Measurements from ENCODE around the gene ENOX2.

Gene ENOX2

DNA sequence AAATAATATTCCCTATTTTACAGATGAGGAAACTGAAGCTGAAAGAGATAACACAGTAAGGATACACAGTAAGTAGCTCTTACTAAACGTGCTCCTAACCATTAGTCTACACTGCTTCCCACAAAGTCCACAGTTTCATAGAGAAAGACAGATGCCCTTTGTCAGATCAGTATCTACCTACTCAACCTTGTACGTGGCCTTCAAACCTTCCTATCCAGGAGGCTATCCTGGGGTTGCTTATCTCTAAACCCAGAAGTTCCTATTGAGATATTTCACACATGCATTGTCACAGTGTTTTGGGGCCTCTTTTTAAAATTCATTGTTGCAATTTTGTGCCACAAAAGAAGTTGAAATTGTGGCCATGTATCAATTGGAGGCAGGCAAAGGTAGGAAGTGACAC is 208.0 kb downstream of the ENOX2 start:
- DNase-seq: no peak

DNA sequence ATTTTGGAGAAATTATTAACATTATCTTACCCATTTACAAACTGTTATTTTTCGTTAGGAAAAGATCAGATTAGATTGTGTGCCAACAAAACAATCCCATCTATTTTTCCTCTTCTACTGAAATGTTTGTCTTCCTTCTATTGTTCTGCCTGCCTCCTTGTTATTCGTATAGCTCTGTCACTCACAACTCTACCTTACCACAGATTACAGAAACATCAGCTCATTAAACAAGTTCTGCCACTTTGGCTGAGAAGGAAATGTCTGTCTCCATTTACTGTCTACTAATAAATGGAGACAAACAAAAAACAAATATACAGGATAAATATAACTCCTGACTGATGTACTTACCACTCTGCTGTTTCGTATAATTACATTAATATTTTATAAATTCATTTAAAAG is 211.4 kb downstream of the ENOX2 start:
- DNase-seq: no peak

- no peak for DNase-seq
Observed at GRCh38 chrX:130688360-130688759, 214.6 kb downstream of the ENOX2 start.

DNA sequence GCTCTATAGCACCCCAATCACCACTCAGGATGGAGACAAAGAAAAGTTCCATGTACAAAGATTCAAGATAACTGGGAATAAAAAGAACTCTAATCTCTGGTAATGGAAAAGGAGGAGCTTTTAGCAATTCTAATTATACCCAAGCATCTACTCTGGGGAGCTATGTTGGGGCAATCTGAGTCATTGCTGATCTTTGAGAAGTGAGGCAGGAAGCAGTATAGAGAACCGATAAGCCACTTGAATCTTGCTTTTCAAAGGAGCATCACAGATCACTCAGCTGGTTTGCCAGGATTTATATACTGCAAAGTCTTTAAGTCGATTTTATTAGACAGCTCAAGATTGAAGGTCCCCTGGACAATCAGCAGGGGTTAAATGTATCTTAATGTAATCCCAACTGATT is 220.0 kb downstream of the ENOX2 start:
- peak; percentile 65 for DNase-seq

GRCh38 chrX:130680164-130681035 is 222.6 kb downstream of the ENOX2 start:
- DNase-seq: peak; percentile 28

DNA sequence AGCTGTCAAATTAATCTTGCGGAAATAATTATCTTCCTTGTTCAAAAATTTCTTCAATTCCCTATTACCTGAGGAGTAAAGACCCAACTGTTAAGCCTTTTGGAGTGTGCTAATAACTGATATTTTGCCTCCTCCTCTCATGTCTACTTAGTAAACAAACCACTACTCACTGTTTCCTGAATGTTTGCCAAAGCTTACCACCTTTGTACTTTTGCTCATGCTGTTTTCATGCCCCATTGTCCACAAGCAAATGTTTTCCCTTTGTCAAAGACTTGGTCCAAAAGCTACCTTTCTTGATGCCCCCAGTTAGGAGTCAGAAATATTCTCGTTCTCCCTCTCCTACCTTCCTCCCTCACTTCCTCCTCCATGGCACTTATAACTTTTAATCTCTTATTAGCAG is 226.1 kb downstream of the ENOX2 start:
- DNase-seq: no peak

DNA sequence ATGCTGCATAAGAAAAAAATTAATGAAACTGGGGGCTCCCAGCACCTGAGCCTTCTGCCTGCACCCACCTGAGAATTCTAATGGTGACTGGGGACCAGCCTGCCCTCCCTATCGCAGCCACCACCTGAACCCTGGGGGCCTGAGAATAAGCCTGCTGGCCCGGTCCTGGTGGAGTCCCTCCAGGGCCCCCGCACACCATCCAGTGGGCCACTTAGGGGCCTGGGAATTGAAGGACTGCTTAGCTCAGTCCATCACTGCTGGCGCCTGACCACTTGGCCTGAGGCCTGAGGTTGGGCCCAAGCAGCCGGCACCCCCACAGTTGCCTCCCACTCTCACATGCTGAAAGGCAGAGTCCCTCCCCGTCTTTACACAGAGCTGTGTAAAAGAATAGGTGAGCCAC is 230.8 kb downstream of the ENOX2 start:
- no peak for DNase-seq

- DNase-seq: peak; percentile 51
Observed at GRCh38 chrX:130669233-130669632, 233.8 kb downstream of the ENOX2 start.

GRCh38 chrX:130665263-130665662 is 237.7 kb downstream of the ENOX2 start:
- no peak for DNase-seq

DNA sequence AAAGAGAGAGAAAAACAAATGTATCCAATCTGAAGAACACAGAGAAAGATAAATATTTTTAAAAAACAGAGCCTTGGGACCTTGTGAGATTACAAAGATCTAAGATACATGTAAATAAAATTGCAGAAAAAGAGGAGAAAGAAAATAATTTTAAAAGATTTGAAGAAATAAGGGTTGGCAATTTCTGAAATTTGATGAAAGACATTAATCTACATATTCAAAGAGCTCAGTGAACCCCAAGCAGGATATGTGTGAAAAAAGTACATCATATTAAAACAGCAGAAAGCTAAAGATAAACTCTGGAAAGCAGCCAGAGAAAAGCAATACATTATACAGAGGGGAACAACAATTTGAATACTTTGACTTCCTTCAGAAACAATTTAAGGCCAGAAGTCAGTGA is 244.7 kb downstream of the ENOX2 start:
- no peak for DNase-seq

DNA sequence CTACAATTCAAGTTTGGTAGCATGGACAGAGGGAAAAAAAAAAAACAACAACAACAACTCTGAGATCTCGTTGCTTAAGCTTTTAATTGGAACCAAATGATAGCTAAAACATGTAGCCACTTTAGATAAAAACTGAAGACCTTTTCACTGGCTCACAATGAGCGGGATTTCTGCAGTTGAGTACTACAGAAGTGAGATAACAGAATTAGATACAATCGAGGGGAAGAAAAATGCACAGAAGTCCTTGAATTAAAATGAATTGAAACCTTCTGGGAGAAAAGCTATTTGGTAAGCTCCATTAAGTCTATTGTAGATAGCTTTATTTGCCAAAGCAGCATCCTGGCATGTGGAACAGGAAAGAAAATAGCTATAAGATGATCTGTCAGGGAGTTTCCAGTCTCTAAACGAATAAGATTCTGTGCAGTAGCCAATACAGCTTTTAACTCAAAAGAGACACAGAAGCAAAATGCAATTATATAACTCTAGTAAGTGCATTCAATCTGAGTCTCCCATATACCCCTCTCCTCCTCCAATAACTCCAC is 248.5 kb downstream of the ENOX2 start:
- DNase-seq: peak; percentile 16

DNA sequence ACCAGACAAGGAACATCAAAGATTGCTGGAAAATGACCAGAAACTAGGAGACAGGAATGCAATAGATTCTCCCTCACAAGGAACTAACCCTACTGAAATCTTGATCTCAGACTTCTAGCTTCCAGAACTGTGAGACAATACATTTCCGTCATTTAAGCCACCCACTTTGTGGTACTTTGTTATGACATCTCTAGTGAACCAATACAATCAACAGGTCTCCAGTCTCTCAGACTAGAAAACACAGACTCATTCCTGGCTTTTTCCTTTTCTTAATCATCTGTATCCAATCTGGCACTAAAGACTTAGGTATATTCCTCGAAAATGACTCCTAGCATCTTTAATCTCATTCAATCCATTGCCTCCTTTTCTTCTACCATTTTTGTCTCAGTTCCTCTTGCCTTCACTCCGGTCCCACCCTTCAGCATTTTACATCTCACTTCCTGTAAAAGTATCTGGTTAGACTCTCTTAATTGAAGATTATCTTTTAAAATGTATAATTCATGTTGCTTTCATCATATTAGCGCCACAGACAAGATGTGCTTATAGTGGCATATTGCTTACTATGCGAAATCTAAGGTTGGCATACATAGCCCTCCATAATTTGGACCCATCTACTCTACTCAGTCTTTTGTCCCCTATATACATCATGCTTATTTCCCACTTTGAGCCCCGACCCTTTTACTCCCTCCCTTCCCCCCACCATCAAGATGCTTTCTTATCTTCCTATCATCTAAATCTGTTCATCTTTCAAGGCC is 250.0 kb downstream of the ENOX2 start:
- DNase-seq: no peak

GRCh38 chrX:130649738-130650137 is 253.3 kb downstream of the ENOX2 start:
- no peak for DNase-seq

GRCh38 chrX:130647468-130647867 is 255.5 kb downstream of the ENOX2 start:
- no peak for DNase-seq

DNA sequence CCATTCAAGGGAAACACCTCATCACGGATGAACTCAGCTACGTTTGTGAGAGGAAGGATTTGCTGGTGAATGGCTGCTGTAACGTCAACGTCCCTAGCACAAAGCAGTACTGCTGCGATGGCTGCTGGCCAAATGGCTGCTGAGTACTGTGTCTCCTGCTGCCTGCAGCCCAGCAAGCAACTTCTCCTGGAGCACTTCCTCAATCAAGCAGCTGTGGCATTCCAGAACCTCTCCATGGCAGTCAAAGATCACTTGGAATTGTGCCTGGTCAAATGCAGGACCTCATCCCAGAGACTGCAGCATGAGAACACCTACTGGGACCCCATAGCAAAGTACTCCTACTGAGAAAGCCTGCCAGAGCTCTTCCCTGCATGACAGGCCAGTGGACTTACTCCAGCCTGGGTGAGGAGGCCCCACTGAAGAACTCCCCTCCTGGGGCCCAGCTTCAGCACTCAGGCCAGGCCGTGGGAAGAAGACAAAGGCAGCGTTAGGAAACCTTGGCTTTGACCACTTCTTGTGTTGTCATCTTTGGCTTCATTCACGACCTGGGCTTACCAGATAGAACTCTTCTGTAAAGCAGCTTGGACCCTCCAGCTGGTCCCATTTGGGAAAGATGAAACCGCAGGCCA is 256.9 kb downstream of the ENOX2 start:
- no peak for DNase-seq

- DNase-seq: peak; percentile 44
Observed at GRCh38 chrX:130637591-130637990, 265.4 kb downstream of the ENOX2 start.

DNA sequence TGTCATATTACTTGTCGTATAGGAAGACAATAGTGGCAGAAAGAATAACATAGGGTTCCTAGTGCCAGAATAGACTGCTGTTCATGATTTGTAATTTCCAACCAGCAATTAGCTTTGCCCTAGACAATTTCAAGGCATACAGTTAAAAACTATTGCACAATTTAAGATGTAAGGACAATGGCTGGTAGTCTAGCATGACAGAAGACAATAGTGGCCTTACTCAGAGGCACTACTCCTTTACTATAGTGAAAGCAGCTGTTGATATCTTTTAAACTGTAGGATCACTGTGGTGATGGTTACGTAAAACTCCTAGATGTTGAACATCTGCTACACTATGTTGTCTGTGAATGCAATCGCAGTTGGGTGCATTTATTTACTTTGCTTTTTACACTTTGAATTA is 266.7 kb downstream of the ENOX2 start:
- DNase-seq: no peak

DNA sequence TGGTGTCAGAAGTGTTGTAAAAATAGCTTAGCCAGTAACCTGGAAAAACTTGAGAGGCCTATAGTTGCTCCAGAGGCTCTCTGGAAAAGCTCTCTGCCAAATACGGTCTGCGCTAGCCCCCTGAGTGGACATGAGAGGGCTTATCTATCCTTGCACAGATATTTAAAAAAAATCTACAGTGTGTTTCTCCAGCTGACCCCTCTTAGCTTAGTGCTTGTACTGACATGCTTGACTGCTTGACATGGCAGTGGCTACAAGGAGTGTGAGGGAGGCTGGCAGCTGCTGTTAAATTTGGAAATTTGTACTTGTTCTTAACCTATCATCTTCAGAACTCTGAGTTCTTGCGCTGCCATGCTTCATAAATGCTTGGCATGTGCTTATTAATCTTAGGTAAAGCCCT is 272.0 kb downstream of the ENOX2 start:
- DNase-seq: no peak

DNA sequence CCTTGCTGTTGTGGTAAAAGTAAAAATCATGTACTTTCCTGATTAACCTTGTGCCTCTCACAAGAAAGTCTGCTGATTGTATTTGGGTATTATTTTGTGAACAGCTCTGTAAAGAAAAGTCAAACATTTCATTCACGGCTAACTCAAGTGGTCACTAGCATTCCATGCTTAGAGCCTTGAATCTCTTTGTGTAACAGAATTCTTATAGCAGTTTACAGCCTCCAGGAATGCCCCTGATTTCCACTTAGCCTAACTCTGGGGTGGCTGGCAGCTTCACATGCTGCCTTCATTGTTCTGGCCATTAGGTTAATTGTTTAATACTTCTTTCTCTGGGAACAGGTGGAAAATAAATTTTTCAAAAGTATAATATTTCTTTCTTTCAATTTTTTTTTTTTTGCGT is 274.5 kb downstream of the ENOX2 start:
- no peak for DNase-seq

GRCh38 chrX:130626521-130626920 is 276.5 kb downstream of the ENOX2 start:
- no peak for DNase-seq

- no peak for DNase-seq
Observed at GRCh38 chrX:130625386-130625785, 277.6 kb downstream of the ENOX2 start.

DNA sequence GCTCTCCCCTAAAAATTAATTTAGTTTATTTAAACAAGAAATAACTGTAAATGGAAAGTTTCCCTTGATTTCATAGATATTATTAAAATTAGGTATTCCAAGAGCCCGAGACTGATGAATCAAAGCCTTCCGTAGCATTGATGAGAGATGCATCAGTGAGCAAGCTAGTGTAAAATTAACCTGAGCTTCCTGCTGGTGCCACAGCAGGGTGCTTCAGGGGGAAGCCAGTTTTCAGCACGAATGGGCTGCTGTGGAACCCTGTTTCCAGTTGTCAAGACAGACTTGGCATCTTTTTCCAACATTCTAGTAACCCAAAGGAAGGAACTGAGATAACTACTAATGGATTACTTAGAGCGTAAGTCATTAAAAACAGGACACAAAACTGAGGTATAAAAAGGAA is 279.5 kb downstream of the ENOX2 start:
- no peak for DNase-seq

- no peak for DNase-seq
Observed at GRCh38 chrX:130615941-130616340, 287.1 kb downstream of the ENOX2 start.

- no peak for DNase-seq
Observed at GRCh38 chrX:130607431-130607830, 295.6 kb downstream of the ENOX2 start.

All from EL (cell line).